HG03103 (cell line): ENCODE measurements around the gene SLC16A9.
A peak's percentile ranks its signal among the peaks of the same experiment; 100 is the strongest.
"Not testable (repeated sequence)": the region's sequence is repeated elsewhere in the genome, so short reads cannot be mapped to it uniquely, and the experiment has no call there.

ENCODE experiments used
- ATAC-seq: cut with Tn5 transposase; IDR thresholded peaks from one replicate; pipeline ENCODE4 v1.9.1; 2021; ENCODE audit warnings: low read depth; ENCODE audit not compliant: unreplicated experiment

SLC16A9 gene

GRCh38 chr10:59678884-59679301, 30.8 kb downstream of the SLC16A9 start:
- ATAC-seq = peak; percentile 82

GRCh38 chr10:59677253-59677831, 32.3 kb downstream of the SLC16A9 start:
- no peak for ATAC-seq

- ATAC-seq = no peak
Observed at GRCh38 chr10:59675812-59676211, 33.8 kb downstream of the SLC16A9 start.

- no peak for ATAC-seq
Observed at GRCh38 chr10:59674215-59674836, 35.3 kb downstream of the SLC16A9 start.

- peak; percentile 45 for ATAC-seq
Observed at GRCh38 chr10:59672150-59672875, 37.3 kb downstream of the SLC16A9 start.

- no peak for ATAC-seq
Observed at GRCh38 chr10:59670269-59670668, 39.4 kb downstream of the SLC16A9 start.

GRCh38 chr10:59668096-59668495, 41.6 kb downstream of the SLC16A9 start:
- ATAC-seq = no peak

GRCh38 chr10:59666310-59666709, 43.3 kb downstream of the SLC16A9 start:
- ATAC-seq = no peak

GRCh38 chr10:59663213-59663612, 46.4 kb downstream of the SLC16A9 start:
- not testable (repeated sequence) for ATAC-seq

- no peak for ATAC-seq
Observed at GRCh38 chr10:59657724-59658123, 51.9 kb downstream of the SLC16A9 start.

- no peak for ATAC-seq
Observed at GRCh38 chr10:59655309-59655708, 54.3 kb downstream of the SLC16A9 start.

- peak; percentile 61 for ATAC-seq
Observed at GRCh38 chr10:59654007-59654406, 55.6 kb downstream of the SLC16A9 start.

- no peak for ATAC-seq
Observed at GRCh38 chr10:59651902-59652301, 57.7 kb downstream of the SLC16A9 start.

- ATAC-seq = no peak
Observed at GRCh38 chr10:59649606-59650346, 59.9 kb downstream of the SLC16A9 start.

GRCh38 chr10:59648711-59649201, 60.9 kb downstream of the SLC16A9 start:
- no peak for ATAC-seq

- ATAC-seq = no peak
Observed at GRCh38 chr10:59644841-59645240, 64.8 kb downstream of the SLC16A9 start.

- not testable (repeated sequence) for ATAC-seq
Observed at GRCh38 chr10:59641688-59642087, 68.0 kb downstream of the SLC16A9 start.

- ATAC-seq = no peak
Observed at GRCh38 chr10:59635502-59636290, 74.0 kb downstream of the SLC16A9 start.

GRCh38 chr10:59634102-59634501, 75.5 kb downstream of the SLC16A9 start:
- ATAC-seq = no peak

- ATAC-seq = no peak
Observed at GRCh38 chr10:59633063-59633462, 76.6 kb downstream of the SLC16A9 start.
